Erythroblast (primary cell): ENCODE results near the gene CEP76.

Source experiments
- GATA1 ChIP-seq: IDR thresholded peaks from 2 replicates; pipeline ENCODE4 v1.6.1; 2011; ENCODE audit warnings: low read depth, mild to moderate bottlenecking, control low read depth, low read length, moderate library complexity
- POLR2A ChIP-seq: IDR thresholded peaks from 2 replicates; pipeline ENCODE4 v1.6.1; 2011; ENCODE audit warnings: mild to moderate bottlenecking, low read length

GRCh38 chr18:12630136-12630535 lies 72.4 kb downstream of the CEP76 start:
- no peak for TF ChIP-seq POLR2A
- TF ChIP-seq GATA1 = no peak
